Stimulated activated CD4-positive, alpha-beta T cell treated with anti-CD3 and anti-CD28 coated beads, Interleukin-4, amount 100 ng/mL, for 4 hours (primary cell): ENCODE data around the gene ITGBL1.

Source experiments
- DNase-seq, 2 experiments: peaks; one replicate each; pipeline ENCODE4 v3.0.0-alpha.2; 2020

Gene ITGBL1

DNA sequence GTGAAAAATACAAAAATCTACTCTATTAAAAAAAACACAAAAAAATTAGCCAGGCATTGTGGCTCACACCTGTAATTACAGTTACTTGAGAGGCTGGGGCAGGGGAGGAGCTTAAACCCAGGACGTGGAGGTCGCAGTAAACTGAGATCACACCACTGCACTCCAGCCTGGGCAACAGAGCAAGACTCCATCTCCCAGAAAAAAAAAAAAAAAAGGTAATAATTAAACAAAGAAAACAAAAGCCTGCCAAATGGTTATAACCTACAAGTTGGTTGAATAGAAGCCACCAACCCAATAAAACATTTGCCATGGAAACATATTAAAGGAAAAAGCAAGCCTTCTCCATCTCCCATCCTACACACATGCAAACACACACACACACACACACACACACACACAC, 255.2 kb downstream of the ITGBL1 start:
- no peak for DNase-seq

DNA sequence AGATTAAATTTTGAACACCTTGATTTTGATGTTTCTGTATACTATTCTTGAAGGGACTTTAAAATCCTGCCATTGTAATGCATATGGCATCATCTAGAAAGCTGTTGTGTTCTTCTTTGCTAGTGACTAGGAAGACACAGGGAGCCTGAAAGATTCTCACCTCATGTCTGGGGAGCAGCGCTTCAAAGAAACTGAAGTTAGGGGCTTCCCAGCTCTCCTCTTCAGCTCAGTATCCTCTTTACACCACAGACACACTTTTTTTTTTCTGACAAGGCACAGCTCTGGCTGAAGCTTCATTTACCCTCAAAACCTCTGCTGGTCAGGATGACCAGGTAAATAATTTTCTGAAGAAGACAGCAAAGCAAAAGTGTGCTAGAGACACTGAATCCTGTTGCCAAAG, 255.6 kb downstream of the ITGBL1 start:
- DNase-seq: no peak

DNA sequence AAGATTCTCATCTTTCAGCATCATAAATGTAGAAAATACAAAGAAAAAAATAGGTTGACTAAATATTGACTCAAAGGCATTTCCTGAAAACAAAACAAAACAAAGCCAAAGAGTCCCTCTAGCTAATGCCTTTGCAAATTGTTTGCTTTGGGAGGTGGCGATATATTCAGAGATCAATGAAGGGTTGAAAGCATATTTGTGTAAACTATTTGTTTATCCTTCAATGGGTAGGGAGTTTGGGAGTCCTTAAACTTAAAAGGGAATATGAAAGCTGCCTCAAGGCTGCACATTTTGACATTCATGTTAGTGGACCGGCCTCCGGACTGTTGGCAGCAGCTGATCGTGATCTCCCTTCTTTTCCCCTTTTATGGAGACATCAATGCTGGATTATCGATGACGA, 257.5 kb downstream of the ITGBL1 start:
- no peak for DNase-seq

DNA sequence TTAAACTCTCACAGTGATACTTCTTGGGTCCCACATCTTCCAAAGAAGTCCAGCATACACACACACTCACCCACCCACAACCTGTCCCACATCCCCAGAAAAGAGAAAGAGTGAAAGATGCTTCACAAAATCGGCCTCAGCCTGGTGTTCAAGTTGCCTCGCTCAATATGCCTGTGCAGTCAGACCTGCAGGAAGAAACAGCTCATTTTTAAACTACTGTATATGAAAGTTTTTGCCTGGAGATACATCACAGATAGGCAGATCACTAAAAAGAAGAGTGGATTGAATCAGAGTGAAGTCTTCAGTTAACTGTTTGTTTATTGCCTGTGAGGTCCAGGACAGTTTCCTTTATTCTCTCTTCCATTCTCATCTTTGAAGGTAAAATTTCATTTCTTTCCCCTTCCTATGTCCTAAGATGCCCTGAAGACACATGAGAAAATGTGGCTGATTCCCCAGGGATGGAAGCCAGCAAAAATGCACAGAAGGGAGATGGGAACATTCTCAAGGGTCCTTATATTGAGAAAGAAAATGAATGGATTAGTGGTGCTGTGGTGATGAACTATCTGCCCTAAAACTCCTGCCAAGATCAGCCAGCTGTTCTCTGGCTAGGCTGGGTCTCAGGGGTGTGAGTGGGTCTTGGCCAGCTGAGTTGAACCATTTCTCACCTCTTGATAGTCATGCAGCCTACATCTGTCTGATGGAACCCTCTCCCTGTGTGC, 259.0 kb downstream of the ITGBL1 start:
- no peak for DNase-seq

DNA sequence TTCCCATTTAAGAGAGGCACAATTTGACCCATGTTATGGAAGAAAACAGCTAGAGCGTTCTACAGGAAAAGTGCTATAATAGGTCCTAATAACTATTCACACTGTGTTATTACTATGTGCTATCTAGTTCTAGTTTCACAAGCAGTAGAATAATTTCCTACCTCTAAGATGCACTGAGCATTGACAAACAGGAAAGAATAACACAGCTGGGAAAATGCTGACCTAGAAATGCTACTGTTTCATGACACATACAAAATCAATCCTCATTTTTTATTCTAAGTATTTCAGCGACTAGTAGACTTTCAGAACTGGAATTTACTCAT, 259.5 kb downstream of the ITGBL1 start:
- no peak for DNase-seq

DNA sequence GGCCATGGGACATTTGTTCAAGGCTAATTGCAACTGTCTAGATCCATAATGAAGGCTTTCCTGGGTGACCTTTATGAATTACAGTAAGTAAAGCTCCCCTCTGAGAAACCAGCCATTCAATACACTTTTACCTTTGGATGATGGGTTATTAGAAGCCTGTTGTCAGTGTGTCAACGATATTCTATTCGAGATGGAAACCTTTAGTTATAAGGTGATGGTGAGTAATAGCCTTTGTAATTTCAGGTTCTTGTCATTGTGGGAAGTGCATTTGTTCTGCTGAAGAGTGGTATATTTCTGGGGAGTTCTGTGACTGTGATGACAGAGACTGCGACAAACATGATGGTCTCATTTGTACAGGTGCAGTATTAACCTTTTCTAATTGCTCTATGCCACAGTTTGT, 261.7 kb downstream of the ITGBL1 start:
- no peak for DNase-seq

DNA sequence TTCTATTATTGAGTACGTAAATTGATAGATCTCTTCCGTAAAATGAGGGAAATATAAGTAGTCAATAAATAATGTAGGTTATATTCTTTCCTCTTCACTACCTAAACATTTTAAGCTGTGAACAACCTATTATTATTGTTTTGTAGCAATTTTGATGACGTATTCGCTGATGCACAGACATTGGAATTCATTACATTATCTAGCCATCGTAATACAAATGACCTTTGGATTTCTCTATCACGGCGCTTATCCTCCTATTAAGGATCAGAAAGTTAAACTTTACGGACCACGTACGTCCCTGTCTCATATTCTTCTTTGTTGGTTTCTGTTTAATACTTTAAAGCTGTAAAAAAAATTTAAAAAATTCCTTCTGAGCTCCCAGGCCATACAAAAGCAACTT, 264.9 kb downstream of the ITGBL1 start:
- DNase-seq: no peak

DNA sequence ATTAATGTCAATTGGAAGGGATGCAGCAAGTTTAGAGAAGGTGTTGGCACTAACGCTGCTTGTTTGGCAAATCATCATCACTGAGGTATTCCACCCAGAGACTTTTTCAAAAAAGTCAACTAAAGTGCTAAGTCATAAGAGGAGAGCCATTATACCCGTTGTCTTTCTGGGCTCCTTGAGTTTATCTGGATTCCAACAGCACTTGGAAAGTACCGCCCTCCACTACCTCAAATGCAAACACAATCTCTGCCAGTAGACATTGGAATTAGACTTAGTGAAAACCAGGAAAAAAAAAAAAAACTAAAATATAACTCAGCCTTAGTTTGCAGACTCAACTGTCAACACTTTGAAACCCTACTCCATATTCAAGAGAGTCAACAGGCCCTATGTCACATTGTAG, 266.0 kb downstream of the ITGBL1 start:
- DNase-seq: no peak

DNA sequence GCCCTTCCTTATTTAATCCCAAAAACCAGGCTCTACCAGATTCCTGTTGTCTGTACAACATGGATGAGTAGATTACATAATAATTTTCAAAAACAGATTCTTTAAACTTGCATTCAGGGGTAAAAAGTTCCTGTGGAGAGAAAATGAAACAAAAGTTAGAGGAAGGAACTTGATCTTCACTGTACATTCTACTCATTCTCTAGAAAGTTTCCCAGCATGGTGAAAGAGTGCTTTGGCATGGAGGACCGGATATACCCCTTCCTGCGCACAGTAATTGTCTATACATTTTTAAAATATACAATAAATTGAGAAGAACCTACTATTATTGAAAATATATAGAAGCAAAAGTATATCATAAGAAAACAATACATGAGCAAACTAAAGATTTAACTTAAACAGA, 274.2 kb downstream of the ITGBL1 start:
- no peak for DNase-seq

DNA sequence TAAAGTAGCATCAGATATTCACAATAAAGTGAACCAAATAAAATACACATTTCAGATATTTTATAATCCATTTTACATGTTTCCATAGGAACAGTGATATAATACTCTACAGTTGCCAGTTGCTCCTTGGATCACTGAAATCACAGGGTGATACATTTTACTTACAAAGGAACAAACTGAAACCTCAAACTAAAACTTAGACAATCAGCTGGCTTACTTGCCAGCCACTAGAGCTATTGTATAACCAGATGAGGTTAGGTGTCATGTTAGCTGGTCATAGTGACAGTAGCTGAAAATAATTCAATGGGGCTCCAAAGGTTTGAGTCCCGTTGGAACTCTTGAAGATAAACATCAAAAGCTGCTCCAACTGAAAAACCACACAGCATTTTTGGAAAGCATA, 274.6 kb downstream of the ITGBL1 start:
- DNase-seq: no peak

DNA sequence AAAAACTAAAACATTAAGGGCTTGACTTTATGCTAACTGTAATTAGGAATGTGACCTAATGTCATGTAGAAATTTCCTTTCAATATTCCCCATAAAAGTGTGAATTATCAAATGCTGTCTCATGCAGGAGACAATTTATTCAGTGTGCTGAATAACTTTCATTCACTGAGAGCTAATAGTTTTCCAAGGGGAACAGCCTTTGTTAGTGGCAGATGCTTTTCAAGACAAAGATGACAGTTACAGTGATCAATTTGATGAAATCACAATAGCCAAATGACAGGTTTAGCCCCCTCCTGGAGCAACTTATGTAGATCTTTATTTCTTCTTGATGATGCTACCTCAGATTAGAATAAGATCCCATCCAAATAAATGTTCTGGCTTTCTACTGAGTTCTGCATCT, 275.5 kb downstream of the ITGBL1 start:
- no peak for DNase-seq

DNA sequence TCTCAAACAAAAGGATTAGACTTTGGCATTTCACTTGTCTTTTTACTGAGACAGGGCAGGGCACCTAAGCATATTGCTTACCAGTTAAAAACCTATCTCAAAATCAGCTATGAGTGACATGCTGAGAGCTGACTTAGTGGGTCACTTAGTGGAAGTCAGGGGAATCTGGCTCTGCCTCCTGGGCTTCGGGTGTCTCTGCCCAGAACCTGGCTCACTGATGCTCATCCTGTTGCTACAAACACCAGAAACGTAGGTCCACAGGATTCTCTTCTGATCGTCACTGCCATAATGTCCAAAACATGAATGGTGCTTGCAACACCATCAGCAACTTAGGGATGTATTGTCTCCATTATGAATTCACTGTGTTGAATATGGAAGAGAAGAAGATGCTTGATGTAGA, 276.1 kb downstream of the ITGBL1 start:
- no peak for DNase-seq

DNA sequence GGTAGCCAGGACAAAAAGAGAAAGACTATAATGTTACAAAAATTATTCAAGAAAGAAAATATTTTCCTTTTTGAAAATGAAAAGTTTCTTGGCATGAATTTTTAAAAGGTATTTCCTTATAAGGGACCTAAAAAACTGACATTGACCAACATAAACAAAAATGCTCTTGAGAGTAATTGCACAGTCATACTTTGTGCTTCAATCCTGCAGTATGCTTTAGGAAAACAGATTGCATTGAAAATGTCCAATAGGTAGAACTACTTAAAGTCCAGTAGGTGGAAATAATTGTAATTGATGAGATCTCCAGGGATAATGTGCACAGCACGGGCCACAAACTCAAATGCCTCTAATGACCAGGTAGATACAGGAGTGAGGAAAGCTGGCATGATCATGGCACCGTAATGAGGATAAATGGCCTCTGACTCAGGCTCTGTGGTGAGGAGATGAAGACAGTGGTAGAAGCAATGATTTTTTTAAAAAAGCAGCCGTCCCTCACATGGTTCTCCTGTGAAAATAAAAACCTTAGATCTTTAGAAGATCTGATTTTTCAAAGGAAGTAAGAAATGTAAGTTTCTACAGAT, 278.0 kb downstream of the ITGBL1 start:
- no peak for DNase-seq

DNA sequence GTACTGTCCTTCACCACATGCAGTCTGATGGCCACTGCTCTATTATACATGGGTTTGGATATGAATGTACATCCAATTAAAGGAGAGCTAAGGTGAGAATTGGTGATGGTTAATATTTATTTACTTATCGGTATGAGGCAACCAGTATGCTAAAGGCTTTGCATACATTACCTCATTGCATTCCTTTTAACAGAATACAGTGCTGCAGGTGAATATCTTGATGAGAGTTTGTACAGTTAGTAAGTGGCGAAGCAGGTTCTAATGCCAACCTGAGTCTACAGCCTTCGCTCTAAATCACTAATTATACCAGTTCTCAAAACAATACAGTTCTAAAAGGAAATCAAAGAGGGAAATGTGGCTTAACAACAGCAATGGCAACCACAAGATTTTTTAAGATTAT, 284.1 kb downstream of the ITGBL1 start:
- no peak for DNase-seq

DNA sequence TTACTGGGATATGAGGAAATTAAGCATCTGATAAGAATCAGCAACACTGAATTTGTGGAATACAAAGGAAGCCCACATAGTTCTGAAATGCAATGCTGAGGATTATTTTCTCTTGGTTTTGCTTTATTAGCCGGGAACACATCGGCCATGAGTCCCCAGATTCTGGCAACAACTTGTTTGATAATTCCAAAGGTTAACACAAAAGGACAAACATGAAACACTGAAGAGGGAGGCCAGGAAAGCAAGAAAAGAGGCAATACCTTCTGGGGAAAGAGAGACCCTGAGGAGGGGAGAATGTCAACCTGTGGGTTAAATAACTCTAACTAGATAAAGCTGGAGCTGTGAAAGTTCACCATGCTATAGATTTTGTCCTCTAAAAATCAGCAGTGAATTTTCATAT, 285.9 kb downstream of the ITGBL1 start:
- no peak for DNase-seq

DNA sequence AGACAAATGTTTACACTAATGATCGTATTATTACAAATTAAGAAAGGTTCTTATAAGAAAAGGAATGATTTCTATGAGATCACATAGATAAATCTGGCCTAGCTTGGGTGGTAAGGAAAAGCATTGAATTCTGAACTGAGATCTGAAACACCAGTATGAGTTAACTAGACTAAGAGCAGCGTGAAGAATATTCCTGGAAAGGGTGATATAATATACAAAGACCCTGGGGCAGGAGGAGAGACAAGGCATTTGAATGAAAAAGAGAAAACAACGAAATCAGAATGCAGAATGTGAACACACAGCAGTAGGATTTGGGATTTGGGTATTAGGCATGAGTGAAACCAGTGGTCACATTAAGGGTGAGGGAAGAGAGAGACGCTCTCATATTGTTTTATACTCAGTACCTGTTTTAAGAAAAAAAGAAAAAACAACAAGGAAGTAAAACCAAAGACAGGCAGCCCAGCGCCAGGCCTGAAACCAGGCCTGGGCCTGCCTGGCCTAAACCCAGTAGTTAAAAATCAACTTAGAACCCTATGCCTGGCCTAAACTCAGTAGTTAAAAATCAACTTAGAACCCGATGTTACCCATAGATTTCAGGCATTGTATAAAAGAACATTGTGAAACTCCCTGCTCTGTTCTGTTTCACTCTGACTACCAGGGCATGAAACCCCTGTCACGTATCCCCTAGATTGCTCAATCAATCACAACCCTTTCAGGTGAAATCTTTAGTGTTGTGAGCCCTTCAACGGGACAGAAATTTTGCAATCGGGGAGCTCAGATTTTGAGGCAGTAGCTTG, 287.1 kb downstream of the ITGBL1 start:
- no peak for DNase-seq

DNA sequence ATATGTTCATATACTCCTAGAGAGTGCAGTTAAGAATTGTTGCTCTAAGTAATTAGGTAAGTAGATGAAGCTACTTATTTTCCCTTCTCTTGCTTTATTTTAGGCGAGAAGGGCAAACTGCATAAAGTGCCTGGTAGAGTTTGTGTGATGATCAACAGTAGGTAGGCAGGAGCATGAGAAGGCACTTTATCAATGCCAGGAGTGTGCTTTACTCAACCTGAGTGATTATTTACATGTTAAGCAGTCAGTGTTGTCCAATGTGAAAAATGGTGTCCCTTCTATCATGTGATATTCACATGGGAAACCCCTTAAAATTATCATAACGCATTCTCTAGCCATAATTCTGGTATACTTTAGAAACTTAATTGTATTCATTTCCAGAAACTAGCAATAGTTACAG, 294.0 kb downstream of the ITGBL1 start:
- DNase-seq: no peak

DNA sequence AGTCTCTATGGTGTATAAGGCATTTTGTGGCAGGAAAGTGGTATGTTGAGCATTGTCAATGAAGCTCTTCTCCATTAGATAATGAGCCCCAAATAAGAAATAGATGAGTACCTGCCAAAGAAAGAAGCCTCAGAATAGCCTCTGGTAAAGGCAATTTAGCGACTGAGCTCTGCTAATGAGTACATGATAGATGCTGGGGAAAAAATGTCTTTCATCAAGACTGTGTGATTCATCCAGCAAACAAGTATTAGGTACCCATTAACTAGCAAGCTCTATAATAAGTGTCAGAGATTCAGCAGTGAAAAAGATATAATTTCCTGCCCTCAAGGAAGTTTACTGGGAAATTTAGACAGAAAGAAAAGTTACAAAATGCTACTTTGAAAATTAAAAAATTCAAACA, 294.6 kb downstream of the ITGBL1 start:
- DNase-seq: no peak

DNA sequence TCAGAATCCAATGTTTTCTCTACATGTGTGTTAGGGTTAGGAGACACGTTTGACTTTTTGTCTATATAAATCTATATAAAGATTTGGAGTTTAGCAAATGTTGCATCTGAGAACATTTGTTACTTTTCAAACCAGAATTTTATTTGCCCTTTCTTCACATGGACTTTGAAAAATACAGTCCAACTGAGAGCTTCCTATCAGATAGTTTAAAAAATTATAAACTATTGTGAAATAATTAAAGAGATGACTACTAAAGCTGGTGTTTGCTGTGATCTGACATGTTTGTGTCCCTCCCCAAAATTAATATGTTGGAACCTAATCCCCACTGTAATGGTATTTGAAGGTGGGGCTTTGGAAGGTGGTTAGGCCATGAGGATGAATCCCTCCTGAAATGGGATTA, 297.1 kb downstream of the ITGBL1 start:
- DNase-seq: no peak

DNA sequence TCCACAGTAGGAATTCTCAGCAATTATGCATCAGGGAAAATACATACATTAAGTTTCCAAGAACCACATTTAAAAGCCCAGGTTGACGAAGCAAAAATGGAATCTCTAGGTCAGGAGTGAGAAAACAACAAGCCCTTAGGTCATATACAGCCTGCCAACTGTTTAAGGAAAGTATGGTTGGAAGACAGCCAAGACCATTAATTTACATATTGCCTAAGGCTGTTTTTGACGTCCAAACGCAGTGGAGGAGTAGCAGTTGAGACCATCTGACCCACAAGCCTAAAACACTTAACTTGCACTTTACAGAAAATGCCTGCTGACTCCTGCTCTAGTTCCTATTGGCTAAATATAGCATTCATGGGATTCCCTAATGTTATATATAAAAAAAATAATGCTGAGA, 299.0 kb downstream of the ITGBL1 start:
- DNase-seq: no peak

DNA sequence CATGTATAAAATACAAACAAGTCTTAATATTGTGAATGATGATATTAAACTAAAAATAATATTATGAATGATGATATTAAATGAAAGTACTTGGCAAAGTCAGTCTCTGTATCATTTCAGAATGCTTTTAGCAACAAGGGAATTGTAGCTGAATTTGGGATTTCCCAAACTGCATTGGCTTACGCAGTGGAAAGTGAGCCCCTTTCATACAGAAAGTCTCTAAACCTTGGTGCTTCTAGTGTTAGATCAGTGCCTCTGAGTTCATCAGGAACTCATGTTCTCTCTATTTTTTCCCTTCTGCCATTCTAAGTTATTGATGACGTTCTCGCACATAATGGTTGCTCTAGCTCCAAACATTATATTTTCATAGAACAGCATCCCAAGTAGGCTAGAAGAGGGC, 300.0 kb downstream of the ITGBL1 start:
- DNase-seq: no peak

DNA sequence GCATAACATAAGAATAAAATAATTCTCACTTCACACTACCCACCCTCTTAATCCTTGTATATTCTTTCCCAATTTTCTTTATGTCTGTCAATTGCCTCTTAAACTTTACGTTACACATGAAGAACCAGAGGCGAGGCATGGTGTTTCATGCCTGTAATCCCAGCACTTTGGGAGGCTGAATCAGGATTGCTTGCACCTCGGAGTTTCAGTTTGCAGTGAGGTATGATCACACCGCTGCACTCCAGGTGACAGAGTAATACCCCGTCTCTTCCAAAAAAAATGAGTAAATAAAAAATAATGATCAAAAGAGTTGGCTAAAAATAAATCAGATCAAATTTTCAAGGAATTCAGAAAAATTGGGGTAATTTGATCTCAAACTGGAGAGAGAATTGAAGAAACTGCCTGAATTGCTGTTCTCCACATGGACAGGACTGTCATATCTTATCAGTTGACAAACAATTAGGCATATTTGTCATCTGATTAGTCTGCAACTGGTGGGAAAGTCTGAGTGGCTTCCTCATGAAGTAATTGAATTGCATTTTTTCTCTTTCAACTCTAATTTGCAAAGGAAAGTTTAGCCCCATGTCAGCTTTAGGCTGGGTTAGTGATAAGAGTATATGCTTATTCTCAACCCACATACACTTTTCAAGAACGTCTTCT, 302.9 kb downstream of the ITGBL1 start:
- DNase-seq: no peak

DNA sequence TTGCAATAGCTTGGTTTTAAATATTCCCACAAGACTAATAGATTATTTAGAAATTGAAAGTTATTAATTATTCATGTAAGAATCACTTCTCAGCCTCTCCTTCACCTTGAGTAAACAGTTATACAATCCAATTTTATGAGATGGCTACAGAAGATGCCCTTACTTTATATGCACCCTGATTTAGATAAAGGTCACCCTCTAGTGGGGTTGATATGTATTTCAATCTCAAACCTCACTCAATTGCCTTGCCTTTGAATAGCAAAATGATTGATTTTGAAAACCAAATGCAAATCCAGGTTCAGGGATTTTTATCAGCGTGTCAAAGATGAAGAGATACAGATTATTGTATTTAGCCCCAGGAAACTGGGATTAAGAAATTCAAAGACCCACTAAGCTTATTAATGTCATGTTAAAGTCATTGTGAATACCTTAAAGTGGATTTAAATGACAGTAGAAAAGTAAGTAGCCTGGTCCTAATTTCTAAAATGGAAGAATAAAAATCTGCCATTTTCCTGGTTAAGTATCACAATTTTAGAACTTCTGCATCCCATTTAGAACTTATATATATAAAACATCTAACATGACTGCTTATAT, 305.1 kb downstream of the ITGBL1 start:
- DNase-seq: no peak

DNA sequence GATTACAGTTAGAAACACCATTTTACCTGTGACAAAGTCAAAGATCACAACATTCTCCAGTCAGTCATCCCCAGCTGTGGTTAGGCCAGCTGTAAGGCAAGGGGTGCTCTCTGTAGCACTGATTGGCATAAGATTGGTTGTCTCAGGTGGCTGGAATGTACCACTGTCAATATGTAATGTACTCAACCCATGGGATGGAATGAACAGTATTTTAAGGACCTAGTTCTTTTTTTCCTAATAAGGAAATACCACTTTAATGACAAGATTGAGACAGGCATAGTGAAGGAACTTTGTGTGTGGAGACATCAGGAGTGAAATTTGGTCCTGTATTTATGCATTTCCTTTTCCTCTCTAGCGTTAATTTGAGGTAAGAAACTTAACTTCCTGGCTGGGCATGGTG, 310.7 kb downstream of the ITGBL1 start:
- DNase-seq: no peak
